SK-N-SH treated with all-trans-retinoic acid at 6 μM for 48 hours (cell line): Measurements from ENCODE around the gene AFG1L.

Experiments
- ATAC-seq: fragments of 200-7000 bp; cut with Tn5 transposase; 3 replicates; pipeline ENCODE4 v1.9.1; 2020; ENCODE audit warnings: mild to moderate bottlenecking, moderate library complexity
- BACH2 ChIP-seq: fragments of 250-450 bp; sonication (Bioruptor Pico); IDR thresholded peaks from 2 replicates; pipeline ENCODE4 v1.9.0; 2021; ENCODE audit warnings: mild to moderate bottlenecking, borderline replicate concordance
- GLIS3 ChIP-seq: fragments of 250-450 bp; sonication (Bioruptor Pico); IDR thresholded peaks from 2 replicates; pipeline ENCODE4 v1.5.0; 2020; ENCODE audit warnings: mild to moderate bottlenecking, moderate library complexity
- OSR1 ChIP-seq: fragments of 250-450 bp; sonication (Bioruptor Pico); IDR thresholded peaks from 2 replicates; pipeline ENCODE4 v1.8.0; 2022; ENCODE audit warnings: moderate library complexity, mild to moderate bottlenecking, inconsistent platforms
- SNAI2 ChIP-seq: fragments of 250-450 bp; sonication (Bioruptor Pico); IDR thresholded peaks from 2 replicates; pipeline ENCODE4 v1.5.0; 2020; ENCODE audit warnings: mild to moderate bottlenecking, moderate library complexity
- TCF4 ChIP-seq: fragments of 250-450 bp; sonication (Bioruptor Pico); IDR thresholded peaks from 2 replicates; pipeline ENCODE4 v1.8.0; 2021; ENCODE audit warnings: mild to moderate bottlenecking, moderate library complexity, borderline replicate concordance
- TOX ChIP-seq: fragments of 250-450 bp; sonication (Bioruptor Pico); IDR thresholded peaks from 2 replicates; pipeline ENCODE4 v1.8.0; 2021; ENCODE audit warnings: mild to moderate bottlenecking, moderate library complexity, borderline replicate concordance
- ZC3H10 ChIP-seq: fragments of 250-450 bp; sonication (Bioruptor Pico); IDR thresholded peaks from 2 replicates; pipeline ENCODE4 v1.5.1; 2021; ENCODE audit warnings: mild to moderate bottlenecking, moderate library complexity
- ZFP3 ChIP-seq: fragments of 250-450 bp; sonication (Bioruptor Pico); IDR thresholded peaks from 2 replicates; pipeline ENCODE4 v1.5.0; 2020; ENCODE audit warnings: mild to moderate bottlenecking, moderate library complexity
- ZNF565 ChIP-seq: fragments of 450-650 bp; formaldehyde crosslinking; conservative IDR thresholded peaks from 2 replicates; pipeline ENCODE4 v1.5.0; 2020; ENCODE audit warnings: low read depth, mild to moderate bottlenecking, moderate library complexity
- ZNF70 ChIP-seq: fragments of 450-650 bp; formaldehyde crosslinking; IDR thresholded peaks from 2 replicates; pipeline ENCODE4 v1.5.0; 2020; ENCODE audit warnings: mild to moderate bottlenecking, moderate library complexity
- ZNF8 ChIP-seq: fragments of 450-650 bp; formaldehyde crosslinking; IDR thresholded peaks from 2 replicates; pipeline ENCODE4 v1.5.0; 2020; ENCODE audit warnings: mild to moderate bottlenecking, moderate library complexity
- TF ChIP-seq, protein P1 (sequence below): fragments of 250-450 bp; sonication (Bioruptor Pico); IDR thresholded peaks from 2 replicates; pipeline ENCODE4 v1.5.0; 2020; ENCODE audit warnings: mild to moderate bottlenecking, moderate library complexity
- TF ChIP-seq, protein P2 (sequence below): fragments of 250-450 bp; sonication (Bioruptor Pico); IDR thresholded peaks from 2 replicates; pipeline ENCODE4 v1.5.1; 2021; ENCODE audit warnings: mild to moderate bottlenecking, moderate library complexity
- TF ChIP-seq, protein P3 (sequence below): fragments of 250-450 bp; sonication (Bioruptor Pico); IDR thresholded peaks from 2 replicates; pipeline ENCODE4 v1.5.1; 2020; ENCODE audit warnings: low read depth, mild to moderate bottlenecking, moderate library complexity
- TF ChIP-seq, protein P4 (sequence below): fragments of 250-450 bp; sonication (Bioruptor Pico); IDR thresholded peaks from 2 replicates; pipeline ENCODE4 v1.8.0; 2021; ENCODE audit warnings: low read depth, mild to moderate bottlenecking, moderate library complexity, borderline replicate concordance
- TF ChIP-seq, protein P5 (sequence below): fragments of 250-450 bp; sonication (Bioruptor Pico); IDR thresholded peaks from 2 replicates; pipeline ENCODE4 v1.8.0; 2020; ENCODE audit warnings: mild to moderate bottlenecking, moderate library complexity, borderline replicate concordance

AFG1L gene

DNA sequence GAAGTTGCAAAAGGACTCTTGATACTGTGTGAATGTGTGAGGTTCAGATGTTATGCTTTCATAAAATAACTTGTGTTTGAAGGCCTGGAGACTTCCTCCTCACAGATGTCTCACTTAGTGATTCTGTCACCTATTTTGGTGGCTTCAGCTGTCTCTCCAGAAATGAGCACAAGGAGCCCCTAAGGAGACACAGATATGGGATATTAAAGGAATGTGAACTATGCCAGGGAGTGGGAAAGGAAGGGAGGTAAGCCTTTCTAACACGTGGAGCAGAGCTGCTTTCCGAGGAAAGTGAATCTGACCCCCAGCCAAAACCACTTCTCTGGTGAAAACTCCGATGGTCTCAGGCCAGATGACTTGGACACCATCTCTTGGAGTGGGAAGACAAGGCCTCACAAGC is 255.4 kb downstream of the AFG1L start:
- TF ChIP-seq, protein P1, sequence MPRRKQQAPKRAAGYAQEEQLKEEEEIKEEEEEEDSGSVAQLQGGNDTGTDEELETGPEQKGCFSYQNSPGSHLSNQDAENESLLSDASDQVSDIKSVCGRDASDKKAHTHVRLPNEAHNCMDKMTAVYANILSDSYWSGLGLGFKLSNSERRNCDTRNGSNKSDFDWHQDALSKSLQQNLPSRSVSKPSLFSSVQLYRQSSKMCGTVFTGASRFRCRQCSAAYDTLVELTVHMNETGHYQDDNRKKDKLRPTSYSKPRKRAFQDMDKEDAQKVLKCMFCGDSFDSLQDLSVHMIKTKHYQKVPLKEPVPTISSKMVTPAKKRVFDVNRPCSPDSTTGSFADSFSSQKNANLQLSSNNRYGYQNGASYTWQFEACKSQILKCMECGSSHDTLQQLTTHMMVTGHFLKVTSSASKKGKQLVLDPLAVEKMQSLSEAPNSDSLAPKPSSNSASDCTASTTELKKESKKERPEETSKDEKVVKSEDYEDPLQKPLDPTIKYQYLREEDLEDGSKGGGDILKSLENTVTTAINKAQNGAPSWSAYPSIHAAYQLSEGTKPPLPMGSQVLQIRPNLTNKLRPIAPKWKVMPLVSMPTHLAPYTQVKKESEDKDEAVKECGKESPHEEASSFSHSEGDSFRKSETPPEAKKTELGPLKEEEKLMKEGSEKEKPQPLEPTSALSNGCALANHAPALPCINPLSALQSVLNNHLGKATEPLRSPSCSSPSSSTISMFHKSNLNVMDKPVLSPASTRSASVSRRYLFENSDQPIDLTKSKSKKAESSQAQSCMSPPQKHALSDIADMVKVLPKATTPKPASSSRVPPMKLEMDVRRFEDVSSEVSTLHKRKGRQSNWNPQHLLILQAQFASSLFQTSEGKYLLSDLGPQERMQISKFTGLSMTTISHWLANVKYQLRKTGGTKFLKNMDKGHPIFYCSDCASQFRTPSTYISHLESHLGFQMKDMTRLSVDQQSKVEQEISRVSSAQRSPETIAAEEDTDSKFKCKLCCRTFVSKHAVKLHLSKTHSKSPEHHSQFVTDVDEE, result no peak
- TF ChIP-seq, protein P2, sequence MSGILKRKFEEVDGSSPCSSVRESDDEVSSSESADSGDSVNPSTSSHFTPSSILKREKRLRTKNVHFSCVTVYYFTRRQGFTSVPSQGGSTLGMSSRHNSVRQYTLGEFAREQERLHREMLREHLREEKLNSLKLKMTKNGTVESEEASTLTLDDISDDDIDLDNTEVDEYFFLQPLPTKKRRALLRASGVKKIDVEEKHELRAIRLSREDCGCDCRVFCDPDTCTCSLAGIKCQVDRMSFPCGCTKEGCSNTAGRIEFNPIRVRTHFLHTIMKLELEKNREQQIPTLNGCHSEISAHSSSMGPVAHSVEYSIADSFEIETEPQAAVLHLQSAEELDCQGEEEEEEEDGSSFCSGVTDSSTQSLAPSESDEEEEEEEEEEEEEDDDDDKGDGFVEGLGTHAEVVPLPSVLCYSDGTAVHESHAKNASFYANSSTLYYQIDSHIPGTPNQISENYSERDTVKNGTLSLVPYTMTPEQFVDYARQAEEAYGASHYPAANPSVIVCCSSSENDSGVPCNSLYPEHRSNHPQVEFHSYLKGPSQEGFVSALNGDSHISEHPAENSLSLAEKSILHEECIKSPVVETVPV, result no peak
- TF ChIP-seq, protein P3, sequence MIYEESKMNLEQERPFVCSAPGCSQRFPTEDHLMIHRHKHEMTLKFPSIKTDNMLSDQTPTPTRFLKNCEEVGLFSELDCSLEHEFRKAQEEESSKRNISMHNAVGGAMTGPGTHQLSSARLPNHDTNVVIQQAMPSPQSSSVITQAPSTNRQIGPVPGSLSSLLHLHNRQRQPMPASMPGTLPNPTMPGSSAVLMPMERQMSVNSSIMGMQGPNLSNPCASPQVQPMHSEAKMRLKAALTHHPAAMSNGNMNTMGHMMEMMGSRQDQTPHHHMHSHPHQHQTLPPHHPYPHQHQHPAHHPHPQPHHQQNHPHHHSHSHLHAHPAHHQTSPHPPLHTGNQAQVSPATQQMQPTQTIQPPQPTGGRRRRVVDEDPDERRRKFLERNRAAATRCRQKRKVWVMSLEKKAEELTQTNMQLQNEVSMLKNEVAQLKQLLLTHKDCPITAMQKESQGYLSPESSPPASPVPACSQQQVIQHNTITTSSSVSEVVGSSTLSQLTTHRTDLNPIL (CRISPR knock-in tag), result no peak
- no peak for TF ChIP-seq TOX (CRISPR knock-in tag)
- TF ChIP-seq ZFP3 (CRISPR knock-in tag), result no peak
- no peak for TF ChIP-seq OSR1 (CRISPR knock-in tag)
- TF ChIP-seq, protein P4, sequence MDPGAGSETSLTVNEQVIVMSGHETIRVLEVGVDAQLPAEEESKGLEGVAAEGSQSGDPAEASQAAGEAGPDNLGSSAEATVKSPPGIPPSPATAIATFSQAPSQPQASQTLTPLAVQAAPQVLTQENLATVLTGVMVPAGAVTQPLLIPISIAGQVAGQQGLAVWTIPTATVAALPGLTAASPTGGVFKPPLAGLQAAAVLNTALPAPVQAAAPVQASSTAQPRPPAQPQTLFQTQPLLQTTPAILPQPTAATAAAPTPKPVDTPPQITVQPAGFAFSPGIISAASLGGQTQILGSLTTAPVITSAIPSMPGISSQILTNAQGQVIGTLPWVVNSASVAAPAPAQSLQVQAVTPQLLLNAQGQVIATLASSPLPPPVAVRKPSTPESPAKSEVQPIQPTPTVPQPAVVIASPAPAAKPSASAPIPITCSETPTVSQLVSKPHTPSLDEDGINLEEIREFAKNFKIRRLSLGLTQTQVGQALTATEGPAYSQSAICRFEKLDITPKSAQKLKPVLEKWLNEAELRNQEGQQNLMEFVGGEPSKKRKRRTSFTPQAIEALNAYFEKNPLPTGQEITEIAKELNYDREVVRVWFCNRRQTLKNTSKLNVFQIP (CRISPR knock-in tag), result no peak
- no peak for TF ChIP-seq TCF4 (CRISPR knock-in tag)
- no peak for TF ChIP-seq BACH2
- no peak for TF ChIP-seq ZNF70 (CRISPR knock-in tag)
- no peak for TF ChIP-seq ZNF8 (CRISPR knock-in tag)
- TF ChIP-seq, protein P5, sequence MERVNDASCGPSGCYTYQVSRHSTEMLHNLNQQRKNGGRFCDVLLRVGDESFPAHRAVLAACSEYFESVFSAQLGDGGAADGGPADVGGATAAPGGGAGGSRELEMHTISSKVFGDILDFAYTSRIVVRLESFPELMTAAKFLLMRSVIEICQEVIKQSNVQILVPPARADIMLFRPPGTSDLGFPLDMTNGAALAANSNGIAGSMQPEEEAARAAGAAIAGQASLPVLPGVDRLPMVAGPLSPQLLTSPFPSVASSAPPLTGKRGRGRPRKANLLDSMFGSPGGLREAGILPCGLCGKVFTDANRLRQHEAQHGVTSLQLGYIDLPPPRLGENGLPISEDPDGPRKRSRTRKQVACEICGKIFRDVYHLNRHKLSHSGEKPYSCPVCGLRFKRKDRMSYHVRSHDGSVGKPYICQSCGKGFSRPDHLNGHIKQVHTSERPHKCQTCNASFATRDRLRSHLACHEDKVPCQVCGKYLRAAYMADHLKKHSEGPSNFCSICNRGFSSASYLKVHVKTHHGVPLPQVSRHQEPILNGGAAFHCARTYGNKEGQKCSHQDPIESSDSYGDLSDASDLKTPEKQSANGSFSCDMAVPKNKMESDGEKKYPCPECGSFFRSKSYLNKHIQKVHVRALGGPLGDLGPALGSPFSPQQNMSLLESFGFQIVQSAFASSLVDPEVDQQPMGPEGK (CRISPR knock-in tag), result no peak
- TF ChIP-seq, all 23 proteins: peak for 0
- no peak for ATAC-seq

DNA sequence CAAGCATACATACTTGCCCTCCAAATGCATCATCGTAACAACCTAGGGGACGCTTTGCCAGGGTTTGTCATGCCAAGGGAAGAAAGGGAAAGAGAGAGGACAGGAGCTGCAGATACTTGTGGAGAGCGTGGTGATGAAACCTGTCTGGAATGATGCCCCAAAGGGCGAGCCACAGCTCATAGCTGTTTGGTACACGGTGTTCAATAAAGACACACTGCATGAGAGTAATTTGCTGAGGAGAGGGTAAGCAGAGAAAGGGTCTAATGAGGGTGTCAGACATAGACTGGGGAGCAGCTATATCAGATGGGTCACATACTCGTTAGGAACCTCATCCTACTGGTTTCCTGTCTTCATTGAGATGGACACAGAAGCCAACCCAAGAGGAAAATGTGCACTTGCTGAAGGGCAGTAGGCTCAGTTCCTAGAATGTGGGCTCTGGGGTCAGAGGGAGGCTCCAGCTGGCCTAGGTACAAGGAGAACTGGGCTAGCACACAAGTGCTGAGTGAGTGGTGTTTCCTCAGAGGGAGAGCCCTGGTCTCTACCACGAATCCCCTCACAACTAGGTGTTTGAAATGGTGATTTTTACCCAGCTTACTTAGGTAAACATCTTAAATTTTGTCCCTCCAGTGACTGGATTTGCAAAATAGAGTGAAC is 260.7 kb downstream of the AFG1L start:
- TF ChIP-seq GLIS3 (CRISPR knock-in tag) (no peak), ZC3H10 (CRISPR knock-in tag) (no peak), ZNF565 (CRISPR knock-in tag) (no peak), OSR1 (CRISPR knock-in tag) (no peak), ZNF8 (CRISPR knock-in tag) (no peak), SNAI2 (CRISPR knock-in tag) (no peak)
- TF ChIP-seq, protein P1, result no peak
- TF ChIP-seq, protein P3 (CRISPR knock-in tag), result no peak
- TF ChIP-seq, protein P4 (CRISPR knock-in tag), result no peak
- ATAC-seq, result no peak
